Breast epithelium (tissue), 4 donors: ENCODE measurements around the gene FAAP20. TPM values are rescaled to one million over a fixed set of nuclear protein-coding genes. Genes with fewer than 3 reads are reported as not detected.

Experiments used
- DNase-seq, 2 donors: peaks; one replicate each; pipeline ENCODE4 v3.0.0-alpha.2; 2019; ENCODE audit warnings: low spot score in 2 of 2
- H3K27ac ChIP-seq, 2 donors: fragments of 200-600 bp; sonication (generic) in 1 of 2; one replicate each; pipeline ENCODE4 v1.5.1; 2016 to 2019; ENCODE audit warnings: mild to moderate bottlenecking in 1 of 2
- H3K27me3 ChIP-seq, 2 donors: fragments of 200-600 bp; sonication (generic) in 1 of 2; one replicate each; pipeline versions ENCODE4 v1.5.1 to v1.6.0; 2017 to 2019; ENCODE audit warnings: control low read depth in 1 of 2, mild to moderate bottlenecking in 1 of 2
- H3K36me3 ChIP-seq: fragments of 200-600 bp; one replicate; pipeline ENCODE4 v1.5.1; 2019
- H3K4me1 ChIP-seq, 2 donors: fragments of 200-600 bp; sonication (generic); one replicate each; pipeline ENCODE4 v1.5.1; 2016 to 2019; ENCODE audit warnings: control low read depth in 1 of 2
- H3K4me3 ChIP-seq, 3 donors: fragments of 200-600 bp; sonication (generic); 1 replicate in 2 of 3; 2 replicates in 1 of 3; pipeline ENCODE4 v1.5.1; 2016 to 2019; ENCODE audit warnings: mild to moderate bottlenecking in 3 of 3, moderate library complexity in 2 of 3
- H3K9me3 ChIP-seq, 2 donors: fragments of 200-600 bp; sonication (generic) in 1 of 2; one replicate each; pipeline ENCODE4 v1.5.1; 2016 to 2019; ENCODE audit warnings: control low read depth in 1 of 2
- CTCF ChIP-seq, 3 donors: fragments of 450-650 bp; IDR thresholded peaks; one replicate each; pipeline ENCODE4 v1.5.1; 2016 to 2017; ENCODE audit warnings: antibody characterized with exemption in 3 of 3, mild to moderate bottlenecking in 3 of 3, moderate library complexity in 3 of 3
- POLR2A ChIP-seq: fragments of 450-650 bp; IDR thresholded peaks from one replicate; pipeline ENCODE4 v1.6.1; 2016; ENCODE audit warnings: antibody characterized with exemption, mild to moderate bottlenecking, moderate library complexity
- POLR2AphosphoS5 ChIP-seq, 3 donors: sonication (generic); formaldehyde crosslinking; IDR thresholded peaks; one replicate each; pipeline ENCODE4 v1.6.1; 2017; ENCODE audit warnings: antibody characterized with exemption in 3 of 3
- intact Hi-C: fragments of 100-400 bp; cut with DNase I; formaldehyde crosslinking; loops from one replicate; pipeline ENCODE4 v1.15.1; 2023; ENCODE audit warnings: low total_unique reads
- total RNA-seq, 3 donors: library from RNA; depleted of rRNA; stranded (reverse); fragments of >200 nt; gene quantifications; one replicate each; pipeline ENCODE4 v1.1.0, GENCODE V29; 2016

The FAAP20 gene
- total RNA-seq, 3 donors from 2014 or later, result 28.6 to 33.1 (median 29.9) TPM

GRCh38 chr1:2226525-2227345, 32.2 kb upstream of the FAAP20 start:
- intact Hi-C loops, result no loop called here
- TF ChIP-seq POLR2AphosphoS5 (IDR thresholded peaks at IDR 0.05) (no peak), POLR2A (no peak), CTCF (IDR thresholded peaks at IDR 0.05) (no peak)
- peak in 1 of 2 donors; percentile 43 for DNase-seq

GRCh38 chr1:2224631-2225428, 30.3 kb upstream of the FAAP20 start:
- Histone ChIP-seq H3K27ac (no peak overlapping the region), H3K4me1 (no peaks in the 10 kb centered on the region), H3K27me3 (no peaks in the 10 kb centered on the region), H3K4me3 (no peak overlapping the region), H3K9me3 (no peaks in the 10 kb centered on the region), H3K36me3 (no peaks in the 10 kb centered on the region)
- intact Hi-C loops, result no loop called here
- DNase-seq, result no peak
- TF ChIP-seq POLR2AphosphoS5 (IDR thresholded peaks at IDR 0.05), result no peak
- TF ChIP-seq POLR2A, result no peak
- no peak for TF ChIP-seq CTCF (IDR thresholded peaks at IDR 0.05)

More at GRCh38 chr1:2226525-2227345, 32.2 kb upstream of the FAAP20 start:
- H3K9me3 ChIP-seq, result no peaks in the 10 kb centered on the region
- H3K4me3 ChIP-seq, result peak overlapping the region; percentile 69 to 89 (median 75)
- H3K36me3 ChIP-seq, result no peaks in the 10 kb centered on the region
- H3K27me3 ChIP-seq, result no peaks in the 10 kb centered on the region
- H3K4me1 ChIP-seq, result peaks cover under 1 to 8% of the 10 kb centered on the region in 2 donors
- H3K27ac ChIP-seq, result peak overlapping the region; percentile 98

GRCh38 chr1:2224170-2224584, 29.6 kb upstream of the FAAP20 start:
- Histone ChIP-seq H3K27me3 (no peaks in the 10 kb centered on the region), H3K27ac (no peak overlapping the region), H3K4me3 (no peak overlapping the region), H3K9me3 (no peaks in the 10 kb centered on the region), H3K4me1 (no peaks in the 10 kb centered on the region), H3K36me3 (no peaks in the 10 kb centered on the region)
- DNase-seq, result no peak
- intact Hi-C loops, result no loop called here
- TF ChIP-seq CTCF (IDR thresholded peaks at IDR 0.05), result no peak
- TF ChIP-seq POLR2A, result no peak
- TF ChIP-seq POLR2AphosphoS5 (IDR thresholded peaks at IDR 0.05), result no peak

GRCh38 chr1:2221271-2221670, 26.7 kb upstream of the FAAP20 start:
- no peaks in the 10 kb centered on the region for H3K36me3 ChIP-seq
- DNase-seq, result no peak
- no peak for TF ChIP-seq POLR2A
- no peak for TF ChIP-seq CTCF (IDR thresholded peaks at IDR 0.05)
- TF ChIP-seq POLR2AphosphoS5 (IDR thresholded peaks at IDR 0.05), result no peak
- no peaks in the 10 kb centered on the region for H3K4me1 ChIP-seq
- H3K27me3 ChIP-seq, result no peaks in the 10 kb centered on the region
- H3K27ac ChIP-seq, result no peak overlapping the region
- H3K4me3 ChIP-seq, result no peak overlapping the region
- intact Hi-C loops, result no loop called here
- no peaks in the 10 kb centered on the region for H3K9me3 ChIP-seq

- no peak for TF ChIP-seq CTCF (IDR thresholded peaks at IDR 0.05)
- no peak for TF ChIP-seq POLR2A
- no peak for TF ChIP-seq POLR2AphosphoS5 (IDR thresholded peaks at IDR 0.05)
- no peak overlapping the region for H3K4me3 ChIP-seq
- peaks cover 18 to 24% of the 10 kb centered on the region in 2 donors for H3K4me1 ChIP-seq
- no peaks in the 10 kb centered on the region for H3K9me3 ChIP-seq
- intact Hi-C loops, result no loop called here
- H3K27me3 ChIP-seq, result no peaks in the 10 kb centered on the region
- no peak overlapping the region for H3K27ac ChIP-seq
- no peak for DNase-seq
- H3K36me3 ChIP-seq, result no peaks in the 10 kb centered on the region
Observed at GRCh38 chr1:2216767-2217058, 22.1 kb upstream of the FAAP20 start.
